ENCODE data around the gene ARHGEF26.

ARHGEF26 gene

DNA sequence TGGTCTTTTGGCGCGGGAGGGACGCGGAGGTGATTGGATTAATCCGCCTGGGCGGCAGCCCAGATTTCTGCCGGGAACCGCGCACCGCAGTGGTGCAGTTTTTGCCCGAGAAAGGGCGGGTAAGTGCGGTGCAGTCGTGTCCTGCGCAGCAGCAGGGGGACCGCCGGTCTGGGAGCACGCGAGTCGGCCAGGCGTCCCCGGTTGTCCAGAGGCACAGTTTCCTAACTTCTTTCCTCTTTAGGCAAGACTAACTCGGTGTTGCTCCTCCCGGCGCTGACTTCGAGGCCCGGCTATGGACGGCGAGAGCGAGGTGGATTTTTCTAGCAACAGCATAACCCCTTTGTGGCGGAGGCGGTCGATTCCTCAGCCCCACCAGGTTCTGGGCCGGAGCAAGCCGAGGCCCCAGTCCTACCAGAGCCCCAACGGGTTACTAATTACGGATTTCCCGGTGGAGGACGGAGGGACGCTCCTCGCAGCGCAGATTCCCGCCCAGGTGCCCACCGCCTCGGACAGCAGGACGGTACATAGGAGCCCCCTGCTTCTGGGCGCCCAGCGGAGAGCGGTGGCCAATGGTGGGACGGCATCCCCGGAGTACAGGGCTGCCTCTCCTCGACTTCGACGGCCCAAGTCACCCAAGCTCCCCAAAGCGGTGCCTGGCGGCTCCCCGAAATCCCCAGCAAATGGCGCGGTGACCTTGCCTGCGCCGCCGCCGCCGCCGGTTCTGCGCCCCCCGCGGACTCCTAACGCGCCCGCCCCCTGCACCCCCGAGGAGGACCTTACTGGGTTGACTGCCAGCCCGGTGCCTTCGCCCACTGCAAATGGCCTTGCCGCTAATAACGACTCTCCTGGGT, 736 bp downstream of the ARHGEF26 start:
- DNase-seq: no peak

DNA sequence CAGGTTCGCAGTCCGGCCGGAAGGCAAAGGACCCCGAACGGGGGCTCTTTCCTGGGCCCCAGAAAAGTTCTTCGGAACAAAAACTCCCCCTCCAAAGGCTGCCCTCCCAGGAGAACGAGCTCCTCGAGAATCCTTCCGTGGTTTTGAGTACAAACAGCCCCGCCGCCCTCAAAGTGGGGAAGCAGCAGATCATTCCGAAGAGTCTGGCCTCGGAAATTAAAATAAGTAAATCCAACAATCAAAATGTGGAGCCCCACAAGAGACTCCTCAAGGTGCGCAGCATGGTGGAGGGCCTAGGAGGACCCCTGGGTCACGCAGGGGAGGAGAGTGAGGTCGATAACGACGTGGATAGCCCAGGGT, 1.3 kb downstream of the ARHGEF26 start:
- DNase-seq: no peak

DNA sequence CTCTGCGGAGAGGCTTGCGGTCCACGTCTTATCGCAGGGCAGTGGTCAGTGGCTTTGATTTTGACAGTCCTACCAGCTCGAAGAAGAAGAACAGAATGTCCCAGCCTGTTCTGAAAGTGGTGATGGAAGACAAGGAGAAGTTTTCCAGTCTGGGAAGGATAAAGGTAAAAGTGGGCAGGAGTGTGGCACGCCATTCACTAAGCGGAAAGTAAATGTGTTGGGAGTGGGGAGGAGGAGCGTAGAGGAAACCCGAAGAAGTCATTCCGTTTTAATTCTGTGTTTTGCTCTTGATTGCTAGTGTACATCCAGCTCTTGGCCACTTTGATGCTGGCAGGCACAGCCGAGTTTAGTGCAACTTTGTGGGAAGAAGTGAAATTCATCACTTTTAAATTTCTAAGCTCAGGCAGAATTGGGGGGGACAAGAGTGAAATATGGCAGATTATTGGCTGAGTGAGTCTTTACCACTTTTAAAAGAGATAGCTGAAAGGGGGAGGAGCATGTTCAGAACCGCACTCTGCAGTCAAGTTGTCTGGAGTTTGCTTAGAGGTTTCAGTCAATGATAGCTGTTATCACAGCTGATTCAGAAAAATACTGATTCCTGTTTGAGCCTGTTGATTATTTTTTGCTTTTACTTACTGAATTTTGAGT, 1.8 kb downstream of the ARHGEF26 start:
- no peak for DNase-seq

DNA sequence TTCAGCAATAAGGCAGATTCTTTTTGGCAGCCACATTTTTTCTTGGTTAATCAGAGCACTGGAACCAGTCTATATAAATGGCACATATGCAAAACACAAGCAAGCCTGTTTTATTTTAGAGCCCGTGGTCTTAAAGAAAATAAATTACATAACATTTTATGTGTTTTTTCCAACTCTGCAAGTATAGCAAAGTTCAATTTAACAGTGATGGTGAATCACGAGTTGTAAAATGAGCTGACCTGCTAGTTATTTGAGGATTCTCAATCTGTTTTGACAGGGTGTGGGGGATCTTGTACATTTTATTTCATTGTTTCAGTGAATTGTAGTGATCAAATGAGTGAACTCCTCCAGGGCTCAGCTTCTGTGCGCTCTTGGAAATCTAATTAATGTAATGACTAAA, 2.7 kb downstream of the ARHGEF26 start:
- DNase-seq: no peak

DNA sequence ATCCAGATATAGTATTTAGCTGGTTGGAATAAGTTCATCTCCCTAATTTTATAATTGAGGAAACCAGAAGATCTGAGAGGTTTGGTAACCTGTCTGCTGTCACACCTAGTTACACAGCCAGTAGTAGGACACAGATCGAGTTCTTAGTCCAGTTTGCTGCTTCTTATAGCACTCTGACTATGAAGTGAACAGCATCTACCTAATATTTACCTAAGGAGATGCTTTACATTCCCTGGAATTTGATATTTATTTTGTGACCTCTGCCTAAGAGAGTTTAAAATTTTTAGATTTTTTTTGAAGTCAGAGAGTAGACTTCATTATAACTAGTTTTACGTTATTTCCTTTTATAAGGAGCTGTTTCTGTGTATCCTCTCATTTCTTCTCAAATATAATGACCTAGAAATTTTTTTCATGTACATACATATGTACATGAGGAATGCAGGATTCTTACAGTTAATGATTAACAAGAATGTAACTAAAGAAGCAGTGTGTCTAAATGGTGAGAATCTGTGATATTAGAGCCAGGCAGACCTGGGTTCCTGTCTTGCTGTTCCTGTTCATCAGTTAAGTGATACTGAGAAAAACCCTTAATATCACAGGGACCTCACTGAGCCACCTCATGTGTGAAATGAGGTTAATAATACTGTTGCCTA, 4.3 kb downstream of the ARHGEF26 start:
- no peak for DNase-seq

DNA sequence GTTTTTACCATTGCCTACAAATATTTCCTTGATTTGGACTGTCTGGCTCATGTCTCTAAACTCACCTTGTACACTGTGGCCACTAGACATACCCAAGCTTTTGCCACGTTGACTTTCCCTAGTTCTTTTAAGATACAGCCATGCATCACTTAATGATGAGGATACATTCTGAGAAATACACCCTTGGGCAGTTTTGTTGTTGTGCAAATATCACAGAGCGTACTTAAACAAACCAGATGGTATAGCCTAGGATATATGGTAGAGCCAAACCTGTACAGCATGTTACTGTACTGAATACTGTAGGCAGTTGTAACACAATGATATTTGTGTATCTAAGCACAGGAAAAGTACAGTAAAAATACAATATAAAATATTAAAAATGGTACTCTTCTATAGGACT, 5.5 kb downstream of the ARHGEF26 start:
- no peak for DNase-seq

DNA sequence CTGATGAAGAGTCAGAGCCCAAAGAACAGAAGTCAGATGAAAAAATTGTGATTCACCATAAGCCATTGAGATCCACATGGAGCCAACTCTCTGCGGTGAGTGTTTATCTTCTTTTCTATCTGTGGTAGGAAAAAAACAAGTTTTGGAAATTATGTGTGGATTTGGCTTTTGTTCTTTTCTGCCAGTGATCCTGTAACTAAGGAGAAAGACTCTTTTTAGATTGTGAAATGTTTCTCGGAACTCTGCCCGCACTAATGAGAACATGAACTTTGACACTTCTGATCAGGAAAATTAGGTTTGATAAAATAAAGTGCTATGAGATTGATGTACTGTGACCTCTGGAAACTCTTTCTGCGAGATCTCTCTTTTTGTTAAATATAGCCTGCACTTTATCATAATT, 8.4 kb downstream of the ARHGEF26 start:
- no peak for DNase-seq

DNA sequence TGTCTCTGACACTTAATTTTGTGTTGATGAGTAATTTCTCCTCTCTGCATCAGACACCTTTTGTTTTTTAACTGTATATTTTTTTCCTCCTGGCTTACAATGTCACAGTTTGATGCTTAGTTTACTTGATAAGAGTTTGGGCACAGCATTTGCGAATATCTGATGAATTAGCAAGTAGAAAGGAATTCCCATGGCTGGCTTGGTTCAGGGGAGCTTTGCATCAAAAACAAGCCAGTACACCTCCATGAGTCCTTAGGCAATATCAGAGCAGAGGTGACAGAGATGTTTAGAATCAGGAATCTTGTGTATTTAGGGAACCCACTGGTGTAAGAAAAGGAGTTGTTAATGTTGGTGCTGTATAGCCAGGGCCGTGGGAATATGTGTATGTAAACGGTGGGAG, 9.3 kb downstream of the ARHGEF26 start:
- no peak for DNase-seq

DNA sequence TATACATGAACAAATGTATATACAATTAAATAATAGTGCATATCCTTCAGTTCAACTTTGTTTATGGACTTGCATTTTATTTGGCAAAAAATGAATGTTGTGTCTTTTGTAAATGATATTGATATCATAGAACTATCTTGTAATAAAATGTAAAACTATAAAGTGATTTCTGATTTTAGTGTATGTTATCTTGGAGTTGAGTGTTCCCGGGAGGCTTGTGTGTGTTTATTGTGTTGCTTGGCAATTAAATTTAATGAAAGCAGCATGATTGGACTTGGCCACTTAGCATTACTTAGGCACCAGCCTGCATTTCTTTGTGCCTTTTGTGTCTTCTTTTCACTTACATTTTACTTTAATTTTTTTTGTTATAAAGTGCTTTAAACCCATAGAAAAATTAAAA, 10.6 kb downstream of the ARHGEF26 start:
- DNase-seq: no peak

DNA sequence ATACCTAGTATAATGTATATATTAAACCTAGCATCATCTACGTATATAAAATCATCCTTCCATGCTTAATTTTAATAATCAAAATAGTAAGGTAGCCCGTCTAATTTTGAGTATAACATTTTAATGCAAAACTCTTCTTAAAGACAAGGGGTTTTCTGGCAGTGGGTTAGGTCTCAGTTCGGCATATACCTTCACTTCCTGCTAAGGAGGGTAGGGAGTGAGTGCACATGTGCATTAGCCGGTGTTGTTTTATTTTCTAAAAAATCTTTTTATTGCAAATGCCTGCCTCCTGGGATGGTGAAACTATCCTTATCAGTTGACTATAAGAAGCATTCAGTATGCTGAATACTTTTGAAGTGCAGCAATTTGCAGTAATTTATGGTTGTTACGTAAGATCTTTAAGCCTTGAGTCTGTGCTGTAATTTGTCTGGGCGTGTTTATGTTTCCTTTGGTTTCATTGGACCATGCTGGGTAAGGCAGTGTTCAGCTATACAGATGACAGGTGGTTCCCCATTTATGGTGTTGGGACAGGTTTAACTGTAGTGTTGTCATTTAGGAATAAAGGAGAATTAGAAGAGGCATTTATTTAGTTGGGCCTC, 11.7 kb downstream of the ARHGEF26 start:
- no peak for DNase-seq

DNA sequence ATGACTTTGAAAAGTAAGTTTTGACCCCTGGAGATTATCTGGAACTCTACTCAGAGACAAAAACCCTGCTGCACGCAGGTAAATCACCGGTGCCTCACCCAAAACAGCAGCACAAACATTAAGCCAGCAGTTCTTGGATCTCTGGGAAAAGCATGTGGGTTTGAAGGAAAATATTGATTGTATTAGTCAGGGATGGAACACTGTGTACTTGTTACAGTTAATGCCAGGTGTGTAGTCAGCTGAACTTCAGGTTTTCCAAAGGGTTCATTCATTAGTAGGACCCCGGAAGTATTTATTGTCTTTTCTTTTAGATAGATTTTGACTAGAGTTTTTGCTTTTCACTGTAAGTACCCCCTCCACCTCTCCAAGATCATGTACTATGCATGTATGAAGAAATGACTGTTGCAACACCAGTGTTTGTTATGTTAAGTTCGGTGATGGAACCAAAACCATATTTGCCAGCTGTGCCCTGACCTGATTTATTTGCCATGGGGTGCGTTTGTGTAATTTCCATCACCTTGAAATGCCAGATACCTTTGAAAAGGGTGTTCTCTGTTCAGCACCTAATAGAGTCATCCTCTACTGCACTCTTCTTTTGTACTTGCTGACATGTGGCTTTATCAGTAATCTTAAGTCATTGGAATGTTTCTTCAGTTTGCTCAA, 14.5 kb downstream of the ARHGEF26 start:
- no peak for DNase-seq

DNA sequence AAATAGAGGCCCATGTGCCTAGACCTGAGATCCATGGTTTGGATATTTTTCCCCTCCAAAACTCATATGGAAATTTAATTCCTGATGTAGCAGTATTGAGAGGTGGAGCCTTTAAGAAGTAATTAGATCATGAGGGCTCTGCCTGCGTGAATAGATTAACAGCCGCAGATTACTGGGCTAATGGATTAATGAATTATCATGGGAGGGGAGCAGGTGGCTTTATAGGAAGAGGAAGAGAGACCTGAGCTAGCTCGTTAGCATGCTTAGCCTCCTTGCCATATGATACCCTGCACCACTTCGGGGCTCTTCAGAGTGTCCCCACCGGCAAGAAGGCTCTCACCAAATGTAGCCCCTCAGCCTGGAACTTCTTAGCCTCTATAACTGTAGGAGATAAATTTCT, 15.8 kb downstream of the ARHGEF26 start:
- DNase-seq: no peak

DNA sequence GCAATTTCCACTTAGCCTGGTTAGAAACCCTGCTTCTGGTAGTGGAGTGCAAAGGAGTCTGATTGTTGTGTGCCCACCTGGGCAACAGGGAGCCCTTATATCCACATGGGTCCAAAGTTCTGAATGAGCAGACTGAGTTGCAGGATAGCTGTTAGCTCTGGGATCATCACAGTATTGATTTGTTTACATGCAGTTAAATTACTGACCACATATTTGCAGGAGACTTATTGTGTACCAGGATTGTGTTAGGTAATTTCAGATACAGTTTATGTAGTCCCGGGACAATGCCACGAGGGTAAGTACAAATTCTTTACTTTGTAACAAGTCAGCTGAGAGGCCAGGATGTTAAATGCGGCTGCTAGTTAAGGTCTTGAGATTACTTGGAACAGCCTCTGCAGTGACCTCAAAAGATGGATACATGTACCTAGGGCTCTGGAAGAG, 18.8 kb downstream of the ARHGEF26 start:
- no peak for DNase-seq

DNA sequence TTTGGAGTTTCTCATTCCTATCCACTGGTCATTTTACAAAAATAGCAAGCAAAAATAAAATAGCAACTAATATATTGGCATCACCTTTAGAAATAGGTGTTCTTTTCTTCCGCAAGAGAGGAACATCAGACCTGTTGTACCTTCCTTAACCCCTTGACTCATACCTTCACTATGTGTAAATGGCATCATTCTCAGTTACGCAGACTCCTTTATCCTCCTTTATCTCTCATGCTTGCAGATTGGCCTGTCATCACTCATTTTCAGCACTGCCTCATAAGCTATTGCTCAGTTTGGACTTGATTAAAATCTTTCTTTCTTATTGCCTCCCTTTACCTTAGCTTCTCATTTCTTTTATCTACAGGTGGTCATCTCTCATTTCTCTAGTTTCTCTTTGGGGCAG, 21.4 kb downstream of the ARHGEF26 start:
- DNase-seq: no peak

DNA sequence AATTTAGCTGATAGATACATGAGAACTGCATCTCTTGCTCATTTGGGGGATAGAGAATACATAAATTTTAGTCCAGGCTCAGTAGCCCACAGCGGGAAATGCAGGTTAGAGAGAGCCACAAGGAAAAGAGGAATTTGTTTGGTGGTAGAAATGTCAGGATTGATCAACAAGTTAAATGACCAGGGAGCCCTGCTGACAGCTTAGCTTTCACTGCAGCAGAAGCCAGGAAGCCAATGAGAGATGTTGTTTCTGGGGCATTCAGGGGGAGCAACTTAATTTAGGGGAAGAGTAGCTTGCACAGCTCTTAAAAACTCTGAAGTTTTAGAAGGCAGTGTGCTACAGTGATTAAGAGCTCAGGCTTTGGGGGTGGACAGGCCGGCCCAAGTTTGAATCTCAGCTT, 22.7 kb downstream of the ARHGEF26 start:
- DNase-seq: no peak

DNA sequence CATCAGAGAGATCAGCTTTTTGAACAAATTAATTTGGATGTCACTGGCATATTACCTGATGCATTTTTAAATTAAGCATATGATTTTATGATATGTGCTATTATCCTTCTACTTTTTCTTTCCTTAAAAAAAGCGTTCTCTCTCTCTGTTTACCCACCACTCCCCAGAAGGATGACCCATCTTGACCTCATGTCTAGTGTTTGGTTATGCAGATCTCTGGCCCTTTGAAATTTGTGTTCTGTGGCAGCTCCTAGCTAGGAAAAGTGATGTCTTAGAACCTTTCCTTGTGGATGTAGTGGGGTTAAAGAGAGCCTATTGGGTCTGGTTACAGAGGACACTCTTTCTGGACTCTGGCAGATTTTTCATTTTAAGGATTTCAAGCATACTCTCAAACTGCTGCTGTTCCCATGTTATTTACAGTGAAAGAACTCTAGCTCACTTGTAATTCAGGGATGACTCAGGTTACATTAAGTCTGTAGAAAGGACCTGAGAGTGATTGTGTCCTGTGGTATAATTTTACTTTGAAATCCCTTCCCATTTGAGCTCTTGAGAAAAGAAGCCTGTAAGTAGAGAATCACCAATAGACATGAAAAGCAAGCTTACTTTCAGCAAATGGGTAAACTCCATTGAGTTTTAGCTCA, 23.8 kb downstream of the ARHGEF26 start:
- no peak for DNase-seq

DNA sequence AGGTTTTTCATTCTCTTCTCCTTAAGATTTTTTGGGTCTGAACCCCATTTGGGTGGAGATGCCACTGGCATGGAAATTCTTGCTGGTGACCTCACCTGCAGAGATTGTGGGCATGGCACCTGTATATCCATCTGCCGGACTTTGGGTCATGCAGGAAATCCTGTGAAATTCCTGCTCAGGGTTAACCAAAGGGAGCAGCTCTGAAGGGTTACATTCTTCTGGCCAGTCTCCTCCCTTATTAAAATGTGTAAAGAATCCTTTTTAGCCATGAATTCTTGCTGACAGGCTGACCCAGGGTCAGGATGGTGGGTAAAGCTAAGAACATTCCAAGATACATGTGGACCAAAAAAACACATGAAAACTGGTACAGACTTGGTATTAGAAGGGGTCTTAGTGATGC, 27.4 kb downstream of the ARHGEF26 start:
- DNase-seq: no peak

DNA sequence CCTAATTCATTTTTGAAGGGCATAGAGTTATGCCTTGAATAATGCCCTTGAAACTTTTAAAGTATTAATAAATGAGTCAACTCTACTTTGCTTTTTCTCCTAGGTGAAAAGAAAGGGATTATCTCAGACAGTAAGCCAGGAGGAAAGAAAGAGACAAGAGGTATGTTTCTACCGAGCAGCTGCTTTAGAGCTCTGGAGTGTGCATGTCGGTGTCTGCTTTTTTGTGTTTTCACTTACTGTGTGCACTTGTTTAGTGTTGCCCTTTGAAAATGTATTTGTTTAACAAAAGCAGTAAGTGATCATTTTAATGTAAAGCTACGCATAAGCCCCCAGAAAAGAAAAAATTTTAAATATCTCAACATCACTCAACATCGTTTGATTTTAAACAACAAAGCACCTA, 28.1 kb downstream of the ARHGEF26 start:
- DNase-seq: no peak

DNA sequence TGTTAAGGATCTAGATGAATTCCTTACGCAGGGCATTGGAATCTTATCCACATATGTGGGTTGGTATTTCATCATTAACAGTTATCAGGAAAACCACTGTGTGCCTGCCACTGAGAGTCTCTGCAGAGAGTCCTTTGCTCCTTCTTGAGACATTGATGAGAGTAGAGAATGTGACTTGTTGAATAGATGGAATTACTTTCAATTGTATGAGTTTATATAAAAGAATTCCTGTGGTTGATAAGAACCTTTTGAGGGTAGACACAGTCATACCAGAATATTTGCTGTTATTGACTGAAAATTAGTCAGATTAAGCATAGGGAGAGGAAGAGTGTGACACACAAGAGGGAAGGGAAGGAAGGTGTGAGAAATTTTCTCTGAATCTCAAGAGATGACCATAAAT, 30.8 kb downstream of the ARHGEF26 start:
- no peak for DNase-seq

DNA sequence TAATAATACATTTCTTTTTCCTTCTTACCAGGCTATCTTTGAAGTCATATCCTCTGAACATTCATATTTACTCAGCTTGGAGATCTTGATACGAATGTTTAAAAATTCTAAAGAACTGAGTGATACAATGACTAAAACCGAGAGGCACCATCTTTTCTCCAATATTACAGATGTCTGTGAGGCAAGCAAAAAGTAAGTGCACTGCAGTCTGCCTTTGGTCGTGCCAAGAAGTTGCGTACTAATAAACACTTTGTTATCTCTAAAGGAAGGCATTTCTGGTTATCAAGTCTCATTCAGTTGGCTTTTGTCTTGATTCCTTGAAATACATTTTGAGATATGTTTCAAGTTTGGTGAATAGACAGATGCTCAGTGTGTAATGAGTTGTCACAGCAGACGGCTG, 31.6 kb downstream of the ARHGEF26 start:
- DNase-seq: no peak

DNA sequence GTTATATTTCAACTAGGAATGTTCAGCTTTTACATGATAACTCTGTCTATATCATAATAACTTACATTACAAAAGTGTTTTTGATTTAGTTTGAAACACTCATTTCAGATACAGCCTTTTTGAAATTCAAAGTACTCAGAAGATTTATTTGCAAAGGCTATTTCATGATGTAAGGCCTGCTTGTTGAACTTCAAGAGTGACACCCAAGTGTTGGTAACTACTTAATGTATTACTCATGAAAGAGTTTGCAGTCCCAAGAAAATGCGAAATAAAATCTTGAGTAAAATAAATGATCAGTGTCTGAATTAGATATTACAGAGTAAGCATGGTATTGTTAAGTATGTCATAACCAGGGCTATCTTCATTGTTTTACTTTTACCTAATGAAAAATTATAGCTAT, 35.3 kb downstream of the ARHGEF26 start:
- no peak for DNase-seq

DNA sequence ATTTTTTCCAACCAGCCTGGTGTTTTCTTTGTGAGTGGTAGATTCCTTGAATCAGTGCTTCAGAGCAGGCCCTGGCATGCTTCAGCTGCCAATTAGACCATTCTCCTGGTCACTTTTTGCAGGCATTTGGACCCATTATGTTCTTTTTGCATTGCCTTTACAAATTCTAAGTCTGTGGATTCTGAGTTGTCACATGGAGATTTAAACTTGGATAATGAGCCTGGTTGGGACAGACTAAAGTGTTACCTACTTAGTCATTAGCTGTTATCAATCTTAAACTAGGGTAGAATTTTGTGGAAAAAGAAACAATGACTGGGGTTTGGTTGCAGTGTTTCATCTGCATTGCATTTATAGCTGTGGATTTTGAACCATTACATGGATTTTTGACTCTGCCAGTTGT, 40.6 kb downstream of the ARHGEF26 start:
- no peak for DNase-seq

DNA sequence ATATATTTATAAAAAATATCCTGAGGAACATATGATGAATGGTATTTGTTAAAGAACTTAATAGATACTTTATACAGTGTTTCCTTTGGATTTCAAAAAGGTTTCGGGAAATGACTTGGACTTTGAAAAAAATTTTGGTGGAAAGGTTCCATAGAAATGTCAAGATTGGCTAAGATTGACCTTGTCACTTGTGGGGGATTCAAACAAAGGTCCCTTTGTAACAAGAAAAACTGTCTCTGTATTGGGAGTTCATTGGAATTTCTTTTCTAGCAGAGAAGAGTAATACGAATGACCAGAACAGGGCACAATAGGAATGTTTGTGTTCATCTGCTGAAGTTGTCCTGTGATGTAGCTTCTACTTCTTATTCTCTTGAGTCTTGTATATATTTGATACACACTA, 43.2 kb downstream of the ARHGEF26 start:
- no peak for DNase-seq
